Naive B cell (primary cell): ENCODE measurements around the gene ADH7. TPM values are rescaled to one million over a fixed set of nuclear protein-coding genes. Genes with fewer than 3 reads are reported as not detected.

Experiments
- ATAC-seq, 2 donors: fragments of 150-1000 bp; cut with Tn5 transposase; 2 replicates each; pipeline ENCODE4 v1.10.0; 2021; ENCODE audit warnings: low read depth in 2 of 2, mild to moderate bottlenecking in 2 of 2, moderate library complexity in 2 of 2
- DNase-seq: peaks from one replicate; pipeline ENCODE4 v3.0.0; 2022
- H3K27ac Mint-ChIP-seq, 6 donors: one replicate each; pipeline ENCODE4 v1.8.0; 2020 to 2022; ENCODE audit warnings: mild to moderate bottlenecking in 6 of 6, mixed read lengths in 6 of 6, moderate library complexity in 5 of 6, inconsistent platforms in 2 of 6
- H3K27me3 Mint-ChIP-seq, 3 donors: one replicate each; pipeline ENCODE4 v1.8.0; 2021 to 2022; ENCODE audit warnings: mixed read lengths in 3 of 3, mild to moderate bottlenecking in 1 of 3
- H3K36me3 Mint-ChIP-seq, 2 donors: one replicate each; pipeline ENCODE4 v1.8.0; 2020 to 2022; ENCODE audit warnings: mixed read lengths in 2 of 2, inconsistent platforms in 1 of 2, mild to moderate bottlenecking in 1 of 2
- H3K4me1 Mint-ChIP-seq, 3 donors: one replicate each; pipeline ENCODE4 v1.8.0; 2020 to 2022; ENCODE audit warnings: mixed read lengths in 3 of 3, inconsistent platforms in 1 of 3, mild to moderate bottlenecking in 1 of 3, moderate library complexity in 1 of 3
- H3K4me3 Mint-ChIP-seq, 8 donors: one replicate each; pipeline ENCODE4 v1.8.0; 2020 to 2022; ENCODE audit warnings: mild to moderate bottlenecking in 8 of 8, mixed read lengths in 8 of 8, moderate library complexity in 8 of 8, inconsistent platforms in 2 of 8
- H3K9me3 Mint-ChIP-seq, 7 donors: one replicate each; pipeline ENCODE4 v1.8.0; 2020 to 2022; ENCODE audit warnings: mixed read lengths in 7 of 7, mild to moderate bottlenecking in 5 of 7, inconsistent platforms in 2 of 7, moderate library complexity in 1 of 7
- polyA plus RNA-seq, 6 donors: library from polyadenylated mRNA; unstranded; fragments of 300-500 nt; fragmentation: Illumina TruSeq; gene quantifications; one replicate each; pipeline ENCODE4 v1.2.3, GENCODE V29; 2021; ENCODE audit warnings: low read depth in 6 of 6

ADH7 gene
- polyA plus RNA-seq, 6 donors from 2014 or later: not detected

GRCh38 chr4:99408346-99408745 is 26.8 kb downstream of the ADH7 start:
- Mint-ChIP-seq H3K4me3 (no peak overlapping the region), H3K27ac (no peak overlapping the region), H3K9me3 (no peaks in the 10 kb centered on the region), H3K4me1 (peaks cover 0 to 5% (median 0%) of the 10 kb centered on the region in 3 donors), H3K36me3 (no peaks in the 10 kb centered on the region), H3K27me3 (peaks cover 0 to 8% (median 0%) of the 10 kb centered on the region in 3 donors)
- no peak for ATAC-seq
- no peak for DNase-seq

GRCh38 chr4:99405433-99406115 is 29.6 kb downstream of the ADH7 start:
- DNase-seq (peak; percentile 27), ATAC-seq (peak in 1 of 2 donors; percentile 51)
- H3K27ac Mint-ChIP-seq: no peak overlapping the region
- H3K4me1 Mint-ChIP-seq: peaks cover 0 to 5% (median 0%) of the 10 kb centered on the region in 3 donors
- H3K27me3 Mint-ChIP-seq: peaks cover 0 to 8% (median 0%) of the 10 kb centered on the region in 3 donors
- no peaks in the 10 kb centered on the region for H3K9me3 Mint-ChIP-seq
- no peaks in the 10 kb centered on the region for H3K36me3 Mint-ChIP-seq
- no peak overlapping the region for H3K4me3 Mint-ChIP-seq

GRCh38 chr4:99404595-99405287 is 30.4 kb downstream of the ADH7 start:
- no peak for DNase-seq
- Mint-ChIP-seq H3K9me3 (no peaks in the 10 kb centered on the region), H3K4me3 (no peak overlapping the region), H3K27me3 (peaks cover 0 to 6% (median 0%) of the 10 kb centered on the region in 3 donors), H3K36me3 (no peaks in the 10 kb centered on the region), H3K4me1 (peaks cover 0 to 5% (median 0%) of the 10 kb centered on the region in 3 donors), H3K27ac (peak overlapping the region in 2 of 6 donors; percentile 32 to 70)
- no peak for ATAC-seq

- no peaks in the 10 kb centered on the region for H3K36me3 Mint-ChIP-seq
- DNase-seq (no peak), ATAC-seq (no peak)
- no peak overlapping the region for H3K4me3 Mint-ChIP-seq
- H3K9me3 Mint-ChIP-seq: no peaks in the 10 kb centered on the region
- no peak overlapping the region for H3K27ac Mint-ChIP-seq
- peaks cover 0 to 5% (median 0%) of the 10 kb centered on the region in 3 donors for H3K4me1 Mint-ChIP-seq
- peaks cover 0 to 4% (median 0%) of the 10 kb centered on the region in 3 donors for H3K27me3 Mint-ChIP-seq
These were observed 31.6 kb downstream of the ADH7 start for GRCh38 chr4:99403380-99404184.

GRCh38 chr4:99402765-99403164 is 32.4 kb downstream of the ADH7 start:
- Mint-ChIP-seq H3K27me3 (peaks cover 0 to 4% (median 0%) of the 10 kb centered on the region in 3 donors), H3K4me3 (no peak overlapping the region), H3K36me3 (no peaks in the 10 kb centered on the region), H3K9me3 (peaks cover 0 to 3% (median 0%) of the 10 kb centered on the region in 7 donors), H3K4me1 (peaks cover 0 to 5% (median 0%) of the 10 kb centered on the region in 3 donors), H3K27ac (no peak overlapping the region)
- ATAC-seq (no peak), DNase-seq (no peak)

GRCh38 chr4:99400831-99401230 is 34.3 kb downstream of the ADH7 start:
- peaks cover 4 to 9% (median 7%) of the 10 kb centered on the region in 3 donors for H3K27me3 Mint-ChIP-seq
- peaks cover 0 to 8% (median 0%) of the 10 kb centered on the region in 7 donors for H3K9me3 Mint-ChIP-seq
- H3K4me1 Mint-ChIP-seq: peaks cover 0 to 5% (median 0%) of the 10 kb centered on the region in 3 donors
- no peak for ATAC-seq
- H3K4me3 Mint-ChIP-seq: no peak overlapping the region
- DNase-seq: no peak
- H3K36me3 Mint-ChIP-seq: no peaks in the 10 kb centered on the region
- H3K27ac Mint-ChIP-seq: no peak overlapping the region

- Mint-ChIP-seq H3K27ac (no peak overlapping the region), H3K9me3 (peaks cover 0 to 8% (median 0%) of the 10 kb centered on the region in 7 donors), H3K4me1 (no peaks in the 10 kb centered on the region), H3K36me3 (no peaks in the 10 kb centered on the region), H3K27me3 (peaks cover 0 to 14% (median 10%) of the 10 kb centered on the region in 3 donors), H3K4me3 (no peak overlapping the region)
- DNase-seq (no peak), ATAC-seq (no peak)
These were observed 36.1 kb downstream of the ADH7 start for GRCh38 chr4:99399017-99399416.

- Mint-ChIP-seq H3K27ac (peak overlapping the region in 2 of 6 donors; percentile 15 to 28), H3K27me3 (peaks cover 8 to 20% (median 14%) of the 10 kb centered on the region in 3 donors), H3K9me3 (peaks cover 0 to 11% (median 3%) of the 10 kb centered on the region in 7 donors), H3K4me1 (no peaks in the 10 kb centered on the region), H3K4me3 (no peak overlapping the region), H3K36me3 (no peaks in the 10 kb centered on the region)
- no peak for DNase-seq
- no peak for ATAC-seq
These were observed 39.4 kb downstream of the ADH7 start for GRCh38 chr4:99395595-99396364.

- DNase-seq (no peak), ATAC-seq (no peak)
- H3K4me1 Mint-ChIP-seq: no peaks in the 10 kb centered on the region
- H3K4me3 Mint-ChIP-seq: no peak overlapping the region
- peaks cover 8 to 20% (median 14%) of the 10 kb centered on the region in 3 donors for H3K27me3 Mint-ChIP-seq
- H3K9me3 Mint-ChIP-seq: peaks cover 0 to 13% (median 3%) of the 10 kb centered on the region in 7 donors
- no peaks in the 10 kb centered on the region for H3K36me3 Mint-ChIP-seq
- no peak overlapping the region for H3K27ac Mint-ChIP-seq
These were observed 40.2 kb downstream of the ADH7 start for GRCh38 chr4:99394896-99395295.

GRCh38 chr4:99390055-99390454 is 45.1 kb downstream of the ADH7 start:
- ATAC-seq: no peak
- H3K4me3 Mint-ChIP-seq: no peak overlapping the region
- H3K9me3 Mint-ChIP-seq: peaks cover 0 to 5% (median 2%) of the 10 kb centered on the region in 7 donors
- peaks cover 5 to 27% (median 13%) of the 10 kb centered on the region in 3 donors for H3K27me3 Mint-ChIP-seq
- no peaks in the 10 kb centered on the region for H3K4me1 Mint-ChIP-seq
- DNase-seq: no peak
- H3K36me3 Mint-ChIP-seq: no peaks in the 10 kb centered on the region
- H3K27ac Mint-ChIP-seq: no peak overlapping the region

- Mint-ChIP-seq H3K4me3 (no peak overlapping the region), H3K9me3 (peaks cover 0 to 5% (median 2%) of the 10 kb centered on the region in 7 donors), H3K36me3 (no peaks in the 10 kb centered on the region), H3K4me1 (no peaks in the 10 kb centered on the region), H3K27ac (no peak overlapping the region), H3K27me3 (peaks cover 5 to 28% (median 13%) of the 10 kb centered on the region in 3 donors)
- no peak for ATAC-seq
- DNase-seq: no peak
These were observed 45.5 kb downstream of the ADH7 start for GRCh38 chr4:99389606-99390005.

GRCh38 chr4:99383833-99384392 is 51.2 kb downstream of the ADH7 start:
- H3K27me3 Mint-ChIP-seq: peaks cover 11 to 14% (median 12%) of the 10 kb centered on the region in 3 donors
- H3K27ac Mint-ChIP-seq: no peak overlapping the region
- peaks cover 0 to 9% (median 0%) of the 10 kb centered on the region in 7 donors for H3K9me3 Mint-ChIP-seq

More at GRCh38 chr4:99383833-99384392, 51.2 kb downstream of the ADH7 start:
- no peak for ATAC-seq
- H3K36me3 Mint-ChIP-seq: no peaks in the 10 kb centered on the region
- no peak for DNase-seq
- no peaks in the 10 kb centered on the region for H3K4me1 Mint-ChIP-seq
- H3K4me3 Mint-ChIP-seq: no peak overlapping the region
